ENCODE data around the gene ZNF583.

ZNF583 gene

DNA sequence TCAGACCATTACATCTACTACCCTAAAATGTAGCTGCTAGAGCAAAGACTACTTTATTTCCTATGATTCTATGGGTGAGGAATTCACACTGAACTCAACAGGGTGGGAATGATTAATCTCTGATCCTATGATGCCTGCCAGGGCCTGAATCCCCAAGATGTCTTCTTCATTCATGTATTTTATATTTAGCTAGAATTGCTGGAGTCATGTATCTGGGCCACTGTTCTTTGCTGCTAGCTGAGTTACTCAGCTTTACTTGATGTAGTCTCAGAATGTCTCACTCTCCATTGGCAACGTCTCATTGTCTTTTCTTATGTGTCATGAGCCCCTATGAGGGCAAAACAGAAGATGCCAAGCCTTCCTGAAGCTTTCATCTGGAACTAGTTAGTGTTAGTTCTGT, 31.9 kb upstream of the ZNF583 start:
- TF ChIP-seq, protein P1, sequence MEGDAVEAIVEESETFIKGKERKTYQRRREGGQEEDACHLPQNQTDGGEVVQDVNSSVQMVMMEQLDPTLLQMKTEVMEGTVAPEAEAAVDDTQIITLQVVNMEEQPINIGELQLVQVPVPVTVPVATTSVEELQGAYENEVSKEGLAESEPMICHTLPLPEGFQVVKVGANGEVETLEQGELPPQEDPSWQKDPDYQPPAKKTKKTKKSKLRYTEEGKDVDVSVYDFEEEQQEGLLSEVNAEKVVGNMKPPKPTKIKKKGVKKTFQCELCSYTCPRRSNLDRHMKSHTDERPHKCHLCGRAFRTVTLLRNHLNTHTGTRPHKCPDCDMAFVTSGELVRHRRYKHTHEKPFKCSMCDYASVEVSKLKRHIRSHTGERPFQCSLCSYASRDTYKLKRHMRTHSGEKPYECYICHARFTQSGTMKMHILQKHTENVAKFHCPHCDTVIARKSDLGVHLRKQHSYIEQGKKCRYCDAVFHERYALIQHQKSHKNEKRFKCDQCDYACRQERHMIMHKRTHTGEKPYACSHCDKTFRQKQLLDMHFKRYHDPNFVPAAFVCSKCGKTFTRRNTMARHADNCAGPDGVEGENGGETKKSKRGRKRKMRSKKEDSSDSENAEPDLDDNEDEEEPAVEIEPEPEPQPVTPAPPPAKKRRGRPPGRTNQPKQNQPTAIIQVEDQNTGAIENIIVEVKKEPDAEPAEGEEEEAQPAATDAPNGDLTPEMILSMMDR (IDR thresholded peaks at IDR 0.05; ENCODE audit: insufficient read depth, low read depth, low read length, missing control alignments): no peak
- no peak overlapping the region for H3K4me3 ChIP-seq (ENCODE audit: low read length)
- peak; percentile 31 for DNase-seq (ENCODE audit: low read depth)

- TF ChIP-seq, protein P1 (IDR thresholded peaks at IDR 0.05; ENCODE audit: insufficient read depth, low read depth, low read length, missing control alignments): no peak
These were observed 26.8 kb upstream of the ZNF583 start for GRCh38 chr19:56377105-56377924.

GRCh38 chr19:56383826-56384605, 20.1 kb upstream of the ZNF583 start:
- DNase-seq (ENCODE audit: low read depth): peak; percentile 85
- TF ChIP-seq, protein P1 (IDR thresholded peaks at IDR 0.05; ENCODE audit: insufficient read depth, low read depth, low read length, missing control alignments): no peak
- H3K4me3 ChIP-seq (ENCODE audit: low read length): no peak overlapping the region

More at GRCh38 chr19:56377105-56377924, 26.8 kb upstream of the ZNF583 start:
- H3K4me3 ChIP-seq (ENCODE audit: low read length): no peak overlapping the region
- DNase-seq (ENCODE audit: low read depth): no peak

DNA sequence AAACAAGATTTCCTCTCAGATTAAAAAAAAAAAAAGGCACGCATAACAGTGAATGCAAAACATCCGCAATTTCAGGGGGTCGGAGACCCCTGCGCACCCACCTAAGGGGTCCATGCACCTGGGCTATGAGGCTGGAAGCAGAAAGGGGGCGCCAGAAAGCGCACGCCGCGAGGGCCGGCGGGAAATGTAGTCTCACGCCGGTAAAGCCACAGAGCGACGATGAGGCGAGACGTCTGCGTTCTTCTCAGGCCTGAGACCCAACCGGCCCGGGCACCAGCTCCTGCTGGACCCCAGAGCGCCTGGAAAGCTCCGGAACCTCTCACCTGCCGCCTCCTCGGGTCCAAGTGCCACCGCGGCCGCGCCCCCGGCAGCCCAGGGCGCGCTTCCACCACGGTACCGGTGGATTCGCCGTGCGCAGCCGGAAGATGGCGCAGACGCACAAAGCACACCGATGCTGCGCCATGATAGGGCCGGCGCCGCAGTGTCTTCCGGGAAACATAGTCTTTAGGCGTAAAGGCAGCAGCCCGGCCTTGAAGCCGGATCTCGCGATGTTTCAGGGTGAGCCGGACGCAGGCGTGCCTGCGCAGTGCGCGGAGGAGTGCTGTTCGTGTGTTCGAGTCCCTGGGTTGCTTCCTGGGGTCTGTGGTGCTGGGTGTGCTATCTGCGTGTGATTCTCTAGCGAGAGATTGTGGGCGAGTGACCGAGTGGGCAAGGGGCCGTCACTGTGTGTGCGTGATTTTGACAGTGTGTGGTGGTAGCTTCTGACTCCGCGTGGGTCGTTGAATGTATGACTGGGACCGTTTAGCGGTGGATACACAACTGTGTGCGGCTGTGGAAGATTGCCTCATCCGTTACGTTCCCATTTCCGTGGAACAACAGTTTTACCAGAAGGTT, 10.8 kb upstream of the ZNF583 start, which contains the start of gene ZNF582:
ZNF582 (minus strand) TSS at position 416 of the 894 bp plus-strand sequence. CDS start 1,782 bp downstream, outside the sequence.
- H3K4me3 ChIP-seq (ENCODE audit: low read length): peak within 1 kb of the TSS; percentile 97
- DNase-seq (ENCODE audit: low read depth): peak; percentile 98
- TF ChIP-seq, protein P1 (IDR thresholded peaks at IDR 0.05; ENCODE audit: insufficient read depth, low read depth, low read length, missing control alignments): peak; percentile 74

DNA sequence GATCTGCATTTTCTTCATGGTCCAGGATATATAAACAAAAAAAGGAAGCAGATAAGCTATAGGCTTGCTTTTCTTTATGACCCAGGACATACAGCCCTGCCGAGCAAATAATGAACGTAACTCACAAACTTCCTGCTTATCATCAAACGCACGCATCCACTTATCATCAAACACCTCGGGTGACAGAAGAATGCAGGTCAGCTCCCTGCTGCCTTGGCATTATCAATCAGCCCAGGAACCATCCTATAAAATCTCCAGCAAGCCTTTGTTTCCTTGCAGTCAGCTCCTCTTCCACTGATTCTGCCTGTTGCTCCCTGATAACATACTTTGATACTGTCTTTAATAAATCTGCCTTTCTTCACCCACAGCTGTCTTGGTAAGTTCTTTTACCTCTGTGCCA, 5.3 kb upstream of the ZNF583 start:
- no peak for DNase-seq (ENCODE audit: low read depth)
- H3K4me3 ChIP-seq (ENCODE audit: low read length): no peak overlapping the region
- TF ChIP-seq, protein P1 (IDR thresholded peaks at IDR 0.05; ENCODE audit: insufficient read depth, low read depth, low read length, missing control alignments): no peak

- TF ChIP-seq, protein P1 (IDR thresholded peaks at IDR 0.05; ENCODE audit: insufficient read depth, low read depth, low read length, missing control alignments): no peak
- no peak for DNase-seq (ENCODE audit: low read depth)
- no peak overlapping the region for H3K4me3 ChIP-seq (ENCODE audit: low read length)
These were observed 3.6 kb upstream of the ZNF583 start for GRCh38 chr19:56400485-56400884.
